GM12865 (cell line): ENCODE measurements around the gene SERPIND1.

Source experiments
- DNase-seq: peaks from one replicate; pipeline ENCODE4 v3.0.0; 2010; ENCODE audit warnings: low read depth
- H3K4me3 ChIP-seq: 2 replicates; pipeline ENCODE4 v1.5.1; 2011; ENCODE audit warnings: mild to moderate bottlenecking, low read depth, low read length, control low read depth
- CTCF ChIP-seq: IDR thresholded peaks from 2 replicates; pipeline ENCODE4 v1.5.1; 2011; ENCODE audit warnings: low read length, control low read depth, low read depth, inconsistent platforms; ENCODE audit not compliant: insufficient read depth; ENCODE audit errors: missing control alignments

Gene SERPIND1

GRCh38 chr22:20792966-20793728 is 19.2 kb downstream of the SERPIND1 start:
- H3K4me3 ChIP-seq = no peak overlapping the region
- no peak for TF ChIP-seq CTCF
- no peak for DNase-seq

- H3K4me3 ChIP-seq = no peak overlapping the region
- no peak for TF ChIP-seq CTCF
- DNase-seq = no peak
Observed at GRCh38 chr22:20793748-20794649, 20.1 kb downstream of the SERPIND1 start.

- no peak for DNase-seq
- TF ChIP-seq CTCF = no peak
- no peak overlapping the region for H3K4me3 ChIP-seq
Observed at GRCh38 chr22:20794650-20795413, 20.9 kb downstream of the SERPIND1 start.

GRCh38 chr22:20796731-20797130 is 22.8 kb downstream of the SERPIND1 start:
- no peak for DNase-seq
- no peak for TF ChIP-seq CTCF
- H3K4me3 ChIP-seq = no peak overlapping the region

- no peak overlapping the region for H3K4me3 ChIP-seq
- no peak for TF ChIP-seq CTCF
- no peak for DNase-seq
Observed at GRCh38 chr22:20798218-20798617, 24.3 kb downstream of the SERPIND1 start.

- no peak overlapping the region for H3K4me3 ChIP-seq
- no peak for TF ChIP-seq CTCF
- DNase-seq = no peak
Observed at GRCh38 chr22:20798974-20799373, 25.1 kb downstream of the SERPIND1 start.
